K562 (cell line): ENCODE results near the gene C6orf163. TPM values are rescaled to one million over a fixed set of nuclear protein-coding genes. Genes with fewer than 3 reads are reported as not detected.

Experiments
- ATAC-seq: fragments of 200-7000 bp; cut with Tn5 transposase; 3 replicates; pipeline ENCODE4 v1.9.1; 2020; ENCODE audit warnings: moderate library complexity
- BruUV-seq: library from RNA; stranded (reverse); fragments of 400-500 nt; replicated peaks from 2 replicates; lab custom pipeline; 2021; lab: Mats Ljungman, UMichigan
- CTCF ChIA-PET: fragments of 300-600 bp; formaldehyde crosslinking; extraction: SDS; loops from one replicate; lab custom pipeline; 2021; ENCODE audit warnings: low intra/inter-chr PET ratio; lab: Yijun Ruan, JAX
- POLR2A ChIA-PET: fragments of 300-600, 350-650 bp; sonication (Branson Sonifier 250); formaldehyde crosslinking; extraction: SDS; loops from one replicate; lab custom pipeline; 2021; ENCODE audit warnings: antibody characterized with exemption, inconsistent platforms; lab: Yijun Ruan, JAX
- DNase-seq, 4 experiments: peaks; one replicate each; pipeline versions ENCODE4 v3.0.0 to v3.0.0-alpha.2; 2011 to 2018; ENCODE audit warnings: low spot score in 3 of 4, mixed read lengths in 3 of 4; ENCODE audit errors: extremely low read depth in 1 of 4
- FAIRE-seq: peaks from 2 replicates; lab custom pipeline; 2011; peaks lifted over from hg19 to GRCh38; lab: Jason Lieb, UNC
- H2AFZ ChIP-seq: 2 replicates; pipeline ENCODE4 v1.6.0; 2011; ENCODE audit warnings: low read depth, low read length, control low read depth, inconsistent platforms
- H3K27ac ChIP-seq: fragments of 200-600 bp; 3 replicates; pipeline ENCODE4 v1.8.0; 2011; ENCODE audit warnings: low read depth, mild to moderate bottlenecking, control low read depth, inconsistent platforms, low read length, moderate library complexity, mixed read lengths; ENCODE audit errors: extremely low read depth
- H3K27me3 ChIP-seq, 2 experiments: fragments of 300-600 bp in 1 of 2; 2 replicates in 1 of 2; 3 replicates in 1 of 2; pipeline versions ENCODE4 v1.6.0 to v1.8.0; 2011; ENCODE audit warnings: inconsistent platforms in 2 of 2, low read length in 2 of 2, mild to moderate bottlenecking in 1 of 2, mixed read lengths in 1 of 2, moderate library complexity in 1 of 2; ENCODE audit not compliant: control insufficient read depth in 2 of 2, insufficient read depth in 2 of 2
- H3K36me3 ChIP-seq: fragments of 300-600 bp; 3 replicates; pipeline ENCODE4 v1.8.0; 2011; ENCODE audit warnings: mild to moderate bottlenecking, low read length, inconsistent platforms; ENCODE audit not compliant: control insufficient read depth, insufficient read depth
- H3K4me1 ChIP-seq, 2 experiments: fragments of 200-600 bp in 1 of 2; replicated peaks in 1 of 2; 2 replicates in 1 of 2; 3 replicates in 1 of 2; pipeline versions ENCODE4 v1.5.1 to v1.8.0; 2011; ENCODE audit warnings: inconsistent platforms in 2 of 2, low read length in 2 of 2, mild to moderate bottlenecking in 1 of 2, mixed read lengths in 1 of 2, moderate library complexity in 1 of 2; ENCODE audit not compliant: control insufficient read depth in 2 of 2, insufficient read depth in 2 of 2
- H3K4me2 ChIP-seq: 2 replicates; pipeline ENCODE4 v1.6.1; 2011; ENCODE audit warnings: low read length, control low read depth, inconsistent platforms, mixed read lengths; ENCODE audit not compliant: insufficient read depth
- H3K4me3 ChIP-seq: fragments of 200-600 bp; sonication (generic), shearing (Covaris generic); 2 replicates; pipeline ENCODE4 v1.5.1; 2016; ENCODE audit warnings: control low read depth, inconsistent platforms
- H3K79me2 ChIP-seq: fragments of 200-600 bp; 3 replicates; pipeline ENCODE4 v1.8.0; 2011; ENCODE audit warnings: low read length, inconsistent platforms; ENCODE audit not compliant: control insufficient read depth, insufficient read depth
- H3K9ac ChIP-seq, 2 experiments: 2 replicates each; pipeline versions ENCODE4 v1.6.0 to v1.6.1; 2011; ENCODE audit warnings: low read depth in 2 of 2, low read length in 2 of 2, control low read depth in 1 of 2, inconsistent platforms in 1 of 2, mild to moderate bottlenecking in 1 of 2, mixed read lengths in 1 of 2; ENCODE audit not compliant: insufficient read depth in 1 of 2
- H3K9me1 ChIP-seq: one replicate; pipeline ENCODE4 v1.6.0; 2011; ENCODE audit warnings: inconsistent platforms, mild to moderate bottlenecking, low read length, moderate library complexity; ENCODE audit not compliant: control insufficient read depth, insufficient read depth
- H3K9me3 ChIP-seq: replicated peaks from 2 replicates; pipeline ENCODE4 v1.5.1; 2011; ENCODE audit warnings: low read depth, low read length, inconsistent platforms; ENCODE audit not compliant: control insufficient read depth, insufficient read depth
- H4K20me1 ChIP-seq: replicated peaks from 2 replicates; pipeline ENCODE4 v1.6.1; 2011; ENCODE audit warnings: low read length, inconsistent platforms, mixed read lengths; ENCODE audit not compliant: control insufficient read depth, insufficient read depth
- CAMTA2 ChIP-seq: fragments of 250-450 bp; sonication (Bioruptor Pico); conservative IDR thresholded peaks from 2 replicates; pipeline ENCODE4 v1.5.1; 2022
- ETV6 ChIP-seq, 3 experiments: fragments of 150-350 bp in 1 of 3; sonication (generic) in 1 of 3; formaldehyde crosslinking in 1 of 3; IDR thresholded peaks; 2 replicates each; pipeline versions ENCODE4 v1.6.1 to v1.8.0; 2014 to 2022; ENCODE audit warnings: borderline replicate concordance in 2 of 3, low read depth in 2 of 3, antibody characterized with exemption in 1 of 3, low read length in 1 of 3, mild to moderate bottlenecking in 1 of 3, missing genetic modification reagents in 1 of 3
- FIP1L1 ChIP-seq: fragments of 200-400 bp; formaldehyde crosslinking; IDR thresholded peaks from 2 replicates; pipeline ENCODE4 v1.6.1; 2018; ENCODE audit warnings: mild to moderate bottlenecking, low read depth, low read length; ENCODE audit not compliant: poor library complexity, severe bottlenecking
- LARP7 ChIP-seq: fragments of 450-650 bp; IDR thresholded peaks from 2 replicates; pipeline ENCODE4 v1.6.1; 2016
- NCOA6 ChIP-seq: fragments of 450-650 bp; IDR thresholded peaks from 2 replicates; pipeline ENCODE4 v1.6.1; 2017; ENCODE audit warnings: mild to moderate bottlenecking
- NELFE ChIP-seq: IDR thresholded peaks from 2 replicates; pipeline ENCODE4 v1.6.1; 2011; ENCODE audit warnings: mild to moderate bottlenecking; ENCODE audit not compliant: insufficient read depth, insufficient read length
- NFYB ChIP-seq: IDR thresholded peaks from 2 replicates; pipeline ENCODE4 v1.6.1; 2011; ENCODE audit warnings: mild to moderate bottlenecking, moderate library complexity; ENCODE audit not compliant: insufficient read length; ENCODE audit errors: extremely low read depth
- PTTG1 ChIP-seq: fragments of 450-650 bp; IDR thresholded peaks from 2 replicates; pipeline ENCODE4 v1.6.1; 2016; ENCODE audit warnings: low read depth, mild to moderate bottlenecking, missing genetic modification characterization, missing compliant biosample characterization
- RBBP5 ChIP-seq: fragments of 200-600 bp; sonication (generic); IDR thresholded peaks from 2 replicates; pipeline ENCODE4 v1.6.1; 2012; ENCODE audit warnings: borderline replicate concordance, mild to moderate bottlenecking, low read length, control low read depth, inconsistent platforms; ENCODE audit not compliant: insufficient read depth, poor library complexity, severe bottlenecking
- SIN3A ChIP-seq, 2 experiments: fragments of 150-350 bp in 1 of 2; IDR thresholded peaks; 2 replicates each; pipeline ENCODE4 v1.6.1; 2011 to 2016; ENCODE audit warnings: borderline replicate concordance in 2 of 2, low read depth in 2 of 2, low read length in 2 of 2, mild to moderate bottlenecking in 2 of 2, moderate library complexity in 2 of 2; ENCODE audit not compliant: control insufficient read depth in 1 of 2
- TCF3 ChIP-seq: sonication (generic); formaldehyde crosslinking; IDR thresholded peaks from 2 replicates; pipeline ENCODE4 v1.4.0; 2020; ENCODE audit warnings: mild to moderate bottlenecking, missing genetic modification reagents
- WHSC1 ChIP-seq: IDR thresholded peaks from one replicate; pipeline ENCODE4 v1.6.1; 2012; ENCODE audit warnings: low read length, control low read depth, inconsistent platforms
- WGBS: fragments of 100-300 bp; shearing (Covaris generic); methylation state at CpG from one replicate; pipeline ENCODE4 v1.1.6; 2016; ENCODE audit warnings: low coverage, mixed read lengths; ENCODE audit not compliant: insufficient coverage; ENCODE audit errors: missing lambda C conversion rate; 5-methylcytosine and 5-hydroxymethylcytosine counted together
- in situ Hi-C: fragments of 300-500 bp; cut with MboI; formaldehyde crosslinking; loops from 4 replicates; pipeline ENCODE4 v1.15.0; 2018; ENCODE audit warnings: inconsistent platforms, mixed read lengths
- intact Hi-C: fragments of 100-400 bp; cut with micrococcal nuclease; formaldehyde crosslinking; loops from 2 replicates; pipeline ENCODE4 v1.14.2; 2022
- polyA plus RNA-seq, 8 experiments: library from polyadenylated mRNA; depleted of rRNA in 4 of 8; stranded (reverse) in 5 of 8; unstranded in 3 of 8; fragments of >200 nt; fragmentation: Nextera tagmentation in 2 of 8; fragmentation: Illumina TruSeq in 1 of 8; extraction: Ambion mirVana in 2 of 8; extraction: Trizol in 1 of 8; gene quantifications; 2 replicates each; pipeline versions ENCODE4 v1.2.1 to v1.2.3, GENCODE V29; 2011 to 2014; ENCODE audit warnings: inconsistent platforms in 1 of 8, missing spikeins in 1 of 8
- total RNA-seq, 7 experiments: library from RNA; depleted of rRNA in 6 of 7; stranded (reverse); fragments of >200 nt in 6 of 7; fragmentation: Illumina TruSeq in 2 of 7; extraction: Trizol in 2 of 7; gene quantifications; 2 replicates each; pipeline versions ENCODE4 v1.2.1 to v1.2.3, GENCODE V29; 2011 to 2021; ENCODE audit warnings: low replicate concordance in 1 of 7
- TF ChIP-seq, protein P1 (sequence below): fragments of 450-650 bp; IDR thresholded peaks from 2 replicates; pipeline ENCODE4 v1.6.1; 2018; ENCODE audit warnings: mild to moderate bottlenecking, low read depth; ENCODE audit not compliant: partially characterized antibody
- TF ChIP-seq, protein P2 (sequence below): fragments of 450-650 bp; formaldehyde crosslinking; conservative IDR thresholded peaks from 2 replicates; pipeline ENCODE4 v1.4.0; 2022; ENCODE audit warnings: mild to moderate bottlenecking, missing genetic modification characterization
- TF ChIP-seq, protein P3 (sequence below): fragments of 250-450 bp; sonication (Bioruptor Pico); IDR thresholded peaks from 2 replicates; pipeline ENCODE4 v1.8.0; 2021; ENCODE audit warnings: borderline replicate concordance, mild to moderate bottlenecking, moderate library complexity; ENCODE audit not compliant: poor library complexity, severe bottlenecking

C6orf163 gene
- total and polyA plus RNA-seq, 9 of the 15 experiments (the other 6 are each of a cell fraction or from before 2014, with no cell fraction given), result 0.67 to 4.7 (median 1.5) TPM

DNA sequence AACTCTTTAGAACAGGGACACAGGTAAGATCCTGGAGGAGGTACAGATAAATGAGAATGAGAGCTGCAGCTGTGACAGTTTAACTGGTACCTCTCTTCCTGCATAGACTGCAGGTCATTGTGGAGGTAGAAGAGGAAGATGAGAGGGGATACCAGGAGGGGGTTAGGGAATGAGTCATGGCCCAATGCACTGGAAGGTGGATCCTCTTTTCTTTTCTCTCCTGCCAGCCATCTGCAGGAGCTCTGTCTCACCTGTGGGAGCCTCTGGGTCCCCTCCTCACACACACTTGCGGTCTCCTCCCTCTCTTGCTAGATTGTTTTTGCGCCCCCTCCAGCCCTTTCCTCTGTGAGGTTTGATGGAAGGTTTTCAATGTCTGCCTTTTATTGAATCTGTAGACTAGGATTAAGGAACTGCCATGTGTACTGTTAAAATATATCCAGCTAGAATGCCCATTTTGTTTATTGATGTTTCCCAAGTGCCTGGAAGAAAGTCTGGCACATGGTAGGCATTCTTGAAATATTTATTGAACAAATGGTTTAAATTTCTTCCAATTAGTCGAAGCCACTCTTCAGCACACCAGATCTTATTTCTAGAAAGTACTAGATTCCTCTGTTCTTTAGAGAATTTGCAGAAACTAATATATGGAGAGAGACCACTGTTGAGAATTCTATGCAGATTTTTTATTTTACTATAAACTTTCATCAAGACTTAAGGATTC, 13.0 kb downstream of the C6orf163 start (continued):
- no peak for TF ChIP-seq FIP1L1
- TF ChIP-seq ETV6 (IDR thresholded peaks at IDR 0.05; ENCODE audit: borderline replicate concordance in 1 of 2, low read depth in 2 of 2, low read length in 1 of 2), result no peak
- TF ChIP-seq ETV6 (CRISPR knock-in tag; IDR thresholded peaks at IDR 0.05; ENCODE audit: borderline replicate concordance), result no peak
- no peak for TF ChIP-seq NCOA6
- no peak for TF ChIP-seq WHSC1
- TF ChIP-seq, protein P1, sequence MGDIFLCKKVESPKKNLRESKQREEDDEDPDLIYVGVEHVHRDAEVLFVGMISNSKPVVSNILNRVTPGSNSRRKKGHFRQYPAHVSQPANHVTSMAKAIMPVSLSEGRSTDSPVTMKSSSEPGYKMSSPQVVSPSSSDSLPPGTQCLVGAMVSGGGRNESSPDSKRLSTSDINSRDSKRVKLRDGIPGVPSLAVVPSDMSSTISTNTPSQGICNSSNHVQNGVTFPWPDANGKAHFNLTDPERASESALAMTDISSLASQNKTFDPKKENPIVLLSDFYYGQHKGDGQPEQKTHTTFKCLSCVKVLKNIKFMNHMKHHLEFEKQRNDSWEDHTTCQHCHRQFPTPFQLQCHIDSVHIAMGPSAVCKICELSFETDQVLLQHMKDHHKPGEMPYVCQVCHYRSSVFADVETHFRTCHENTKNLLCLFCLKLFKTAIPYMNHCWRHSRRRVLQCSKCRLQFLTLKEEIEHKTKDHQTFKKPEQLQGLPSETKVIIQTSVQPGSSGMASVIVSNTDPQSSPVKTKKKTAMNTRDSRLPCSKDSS, result no peak
- TF ChIP-seq LARP7, result no peak
- TF ChIP-seq CAMTA2 (CRISPR knock-in tag), result no peak
- TF ChIP-seq, all 486 proteins: peak for 0

GRCh38 chr6:87364602-87365252, 20.1 kb downstream of the C6orf163 start:
- 3% methylated on average over 5 of the region's 5 CpGs for WGBS
- Histone ChIP-seq H3K9me1 (no peaks in the 10 kb centered on the region), H3K9me3 (peaks cover 17% of the 10 kb centered on the region; the same call in 1 of the 2 replicates), H3K9ac (no peak overlapping the region), H3K4me3 (no peak overlapping the region), H3K4me1 (peaks cover 4 to 10% of the 10 kb centered on the region in 2 experiments; a peak in 4 of 5 replicates), H3K79me2 (no peaks in the 10 kb centered on the region), H3K4me2 (peak overlapping the region; percentile 33; the same call in 1 of the 2 replicates), H3K27ac (peak overlapping the region; percentile 51; the same call in 2 of the 3 replicates), H3K36me3 (no peaks in the 10 kb centered on the region), H3K27me3 (no peaks in the 10 kb centered on the region), H4K20me1 (no peaks in the 10 kb centered on the region), H2AFZ (no peak overlapping the region)
- intact Hi-C loops (loop anchor here (2.0 kb wide), 1 partner anchor 42 kb away; the partner anchor contains the start of gene SMIM8), in situ Hi-C loops (no loop called here)
- DNase-seq, result peak; percentile 82 to 90 (median 84)
- BruUV-seq, result no TSS peak
- ChIA-PET POLR2A (interaction anchor here (0.5 to 1.3 kb wide), 8 partner anchors 9 to 1560 kb away, joined by 3 to 5 read pairs (median 4); partner anchors contain the start of gene SMIM8), CTCF (no interaction called here)
- peak; percentile 96 for FAIRE-seq
- ATAC-seq, result peak; percentile 96
- TF ChIP-seq TCF3 (CRISPR knock-in tag), result peak; percentile 97
- no peak for TF ChIP-seq NELFE
- no peak for TF ChIP-seq PTTG1 (tag)
- TF ChIP-seq, protein P2, sequence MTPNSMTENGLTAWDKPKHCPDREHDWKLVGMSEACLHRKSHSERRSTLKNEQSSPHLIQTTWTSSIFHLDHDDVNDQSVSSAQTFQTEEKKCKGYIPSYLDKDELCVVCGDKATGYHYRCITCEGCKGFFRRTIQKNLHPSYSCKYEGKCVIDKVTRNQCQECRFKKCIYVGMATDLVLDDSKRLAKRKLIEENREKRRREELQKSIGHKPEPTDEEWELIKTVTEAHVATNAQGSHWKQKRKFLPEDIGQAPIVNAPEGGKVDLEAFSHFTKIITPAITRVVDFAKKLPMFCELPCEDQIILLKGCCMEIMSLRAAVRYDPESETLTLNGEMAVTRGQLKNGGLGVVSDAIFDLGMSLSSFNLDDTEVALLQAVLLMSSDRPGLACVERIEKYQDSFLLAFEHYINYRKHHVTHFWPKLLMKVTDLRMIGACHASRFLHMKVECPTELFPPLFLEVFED (CRISPR knock-in tag), result no peak
- TF ChIP-seq NFYB, result no peak
- no peak for TF ChIP-seq RBBP5
- TF ChIP-seq SIN3A (IDR thresholded peaks at IDR 0.05; ENCODE audit: borderline replicate concordance in 2 of 2, control insufficient read depth in 1 of 2, low read depth in 2 of 2, low read length in 2 of 2), result no peak
- TF ChIP-seq, protein P3, sequence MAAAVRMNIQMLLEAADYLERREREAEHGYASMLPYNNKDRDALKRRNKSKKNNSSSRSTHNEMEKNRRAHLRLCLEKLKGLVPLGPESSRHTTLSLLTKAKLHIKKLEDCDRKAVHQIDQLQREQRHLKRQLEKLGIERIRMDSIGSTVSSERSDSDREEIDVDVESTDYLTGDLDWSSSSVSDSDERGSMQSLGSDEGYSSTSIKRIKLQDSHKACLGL (CRISPR knock-in tag), result no peak
